ENCODE data around the gene SIGLECL1.

Gene SIGLECL1

DNA sequence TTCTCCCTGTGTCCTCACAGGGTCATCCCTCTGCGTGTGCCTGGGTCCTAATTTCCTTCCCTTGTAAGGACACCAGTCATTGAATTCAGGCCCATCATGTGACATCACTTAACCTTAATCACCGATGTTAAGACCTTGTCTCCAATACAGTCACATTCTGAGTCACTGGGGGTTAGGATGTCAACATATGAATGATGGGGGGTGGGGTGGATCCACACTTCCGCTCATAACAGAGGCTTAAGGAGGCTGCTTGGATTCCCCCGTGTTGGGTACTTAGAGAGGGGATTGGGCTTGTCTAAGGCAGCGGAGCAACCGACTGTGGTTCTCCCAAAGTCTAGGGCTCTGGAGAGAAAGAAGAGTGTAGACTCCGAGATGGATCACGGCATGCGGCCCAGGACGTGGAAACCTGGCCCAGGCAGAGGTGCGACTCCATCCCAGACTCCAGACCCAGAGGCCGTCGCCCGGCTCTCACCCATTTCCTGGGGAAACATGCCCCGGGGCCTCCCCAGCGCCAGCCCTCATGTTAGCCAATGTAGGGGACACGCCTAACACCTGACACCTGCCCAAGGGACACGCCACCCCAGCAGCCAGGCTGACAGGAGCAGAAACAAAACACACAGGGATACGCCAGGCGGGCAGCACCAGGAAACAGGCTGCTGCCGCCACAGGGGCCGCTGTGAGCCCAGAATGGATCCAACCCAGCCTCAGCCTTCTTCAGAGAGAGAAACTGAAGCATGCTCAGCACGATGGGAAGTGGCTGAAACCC, 43.5 kb downstream of the SIGLECL1 start:
- H3K9ac ChIP-seq (ENCODE audit: low read length) = no peak overlapping the region
- H3K36me3 ChIP-seq (replicated peaks; ENCODE audit: low read depth, low read length) = no peaks in the 10 kb centered on the region
- TF ChIP-seq, protein P1, sequence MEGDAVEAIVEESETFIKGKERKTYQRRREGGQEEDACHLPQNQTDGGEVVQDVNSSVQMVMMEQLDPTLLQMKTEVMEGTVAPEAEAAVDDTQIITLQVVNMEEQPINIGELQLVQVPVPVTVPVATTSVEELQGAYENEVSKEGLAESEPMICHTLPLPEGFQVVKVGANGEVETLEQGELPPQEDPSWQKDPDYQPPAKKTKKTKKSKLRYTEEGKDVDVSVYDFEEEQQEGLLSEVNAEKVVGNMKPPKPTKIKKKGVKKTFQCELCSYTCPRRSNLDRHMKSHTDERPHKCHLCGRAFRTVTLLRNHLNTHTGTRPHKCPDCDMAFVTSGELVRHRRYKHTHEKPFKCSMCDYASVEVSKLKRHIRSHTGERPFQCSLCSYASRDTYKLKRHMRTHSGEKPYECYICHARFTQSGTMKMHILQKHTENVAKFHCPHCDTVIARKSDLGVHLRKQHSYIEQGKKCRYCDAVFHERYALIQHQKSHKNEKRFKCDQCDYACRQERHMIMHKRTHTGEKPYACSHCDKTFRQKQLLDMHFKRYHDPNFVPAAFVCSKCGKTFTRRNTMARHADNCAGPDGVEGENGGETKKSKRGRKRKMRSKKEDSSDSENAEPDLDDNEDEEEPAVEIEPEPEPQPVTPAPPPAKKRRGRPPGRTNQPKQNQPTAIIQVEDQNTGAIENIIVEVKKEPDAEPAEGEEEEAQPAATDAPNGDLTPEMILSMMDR (IDR thresholded peaks at IDR 0.05; ENCODE audit: low read depth, low read length) = no peak
- TF ChIP-seq EZH2phosphoT487 (IDR thresholded peaks at IDR 0.05; ENCODE audit: low read depth) = no peak
- no peaks in the 10 kb centered on the region for H3K4me1 ChIP-seq (ENCODE audit: low read length)
- H3K9me3 ChIP-seq (ENCODE audit: insufficient read depth, low read length) = no peaks in the 10 kb centered on the region
- H3K4me2 ChIP-seq (ENCODE audit: low read length) = no peak overlapping the region
- H3K79me2 ChIP-seq (ENCODE audit: low read length) = no peaks in the 10 kb centered on the region
- no peak overlapping the region for H3K27ac ChIP-seq (ENCODE audit: low read length)
- no peak overlapping the region for H3K4me3 ChIP-seq (ENCODE audit: low read length)
- no peak overlapping the region for H2AFZ ChIP-seq (ENCODE audit: low read depth, low read length)
- H3K27me3 ChIP-seq (ENCODE audit: low read depth, low read length) = peaks cover 19% of the 10 kb centered on the region; the same call in 1 of the 2 replicates
- no peaks in the 10 kb centered on the region for H4K20me1 ChIP-seq (ENCODE audit: insufficient read depth, low read length)

DNA sequence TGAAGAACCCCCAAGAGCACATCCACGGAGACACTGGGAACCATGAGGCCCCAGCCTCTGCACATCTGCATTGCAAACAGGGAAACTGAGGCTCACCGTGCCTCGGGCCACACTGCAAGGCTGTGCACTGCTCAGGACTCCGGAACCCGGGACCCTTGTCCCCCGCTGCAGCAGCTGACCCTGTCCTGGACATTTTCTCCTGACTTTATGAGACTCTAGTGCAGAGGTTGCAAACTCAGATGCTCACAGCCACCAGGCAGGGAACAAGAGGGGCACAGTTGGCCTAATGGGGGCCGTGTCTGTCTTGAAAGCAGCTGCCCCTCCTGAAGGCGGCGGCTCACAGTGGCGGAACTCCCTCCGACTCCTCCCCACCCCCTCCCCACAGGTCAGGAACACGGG, 44.1 kb downstream of the SIGLECL1 start:
- Histone ChIP-seq H3K36me3 (replicated peaks; ENCODE audit: low read depth, low read length) (no peaks in the 10 kb centered on the region), H3K9me3 (ENCODE audit: insufficient read depth, low read length) (no peaks in the 10 kb centered on the region), H3K27me3 (ENCODE audit: low read depth, low read length) (peaks cover 15% of the 10 kb centered on the region; the same call in 1 of the 2 replicates), H2AFZ (ENCODE audit: low read depth, low read length) (no peak overlapping the region), H3K4me3 (ENCODE audit: low read length) (no peak overlapping the region), H3K9ac (ENCODE audit: low read length) (no peak overlapping the region), H3K4me2 (ENCODE audit: low read length) (no peak overlapping the region), H3K27ac (ENCODE audit: low read length) (no peak overlapping the region), H4K20me1 (ENCODE audit: insufficient read depth, low read length) (no peaks in the 10 kb centered on the region), H3K4me1 (ENCODE audit: low read length) (no peaks in the 10 kb centered on the region), H3K79me2 (ENCODE audit: low read length) (no peaks in the 10 kb centered on the region)
- TF ChIP-seq, protein P1 (IDR thresholded peaks at IDR 0.05; ENCODE audit: low read depth, low read length) = no peak

DNA sequence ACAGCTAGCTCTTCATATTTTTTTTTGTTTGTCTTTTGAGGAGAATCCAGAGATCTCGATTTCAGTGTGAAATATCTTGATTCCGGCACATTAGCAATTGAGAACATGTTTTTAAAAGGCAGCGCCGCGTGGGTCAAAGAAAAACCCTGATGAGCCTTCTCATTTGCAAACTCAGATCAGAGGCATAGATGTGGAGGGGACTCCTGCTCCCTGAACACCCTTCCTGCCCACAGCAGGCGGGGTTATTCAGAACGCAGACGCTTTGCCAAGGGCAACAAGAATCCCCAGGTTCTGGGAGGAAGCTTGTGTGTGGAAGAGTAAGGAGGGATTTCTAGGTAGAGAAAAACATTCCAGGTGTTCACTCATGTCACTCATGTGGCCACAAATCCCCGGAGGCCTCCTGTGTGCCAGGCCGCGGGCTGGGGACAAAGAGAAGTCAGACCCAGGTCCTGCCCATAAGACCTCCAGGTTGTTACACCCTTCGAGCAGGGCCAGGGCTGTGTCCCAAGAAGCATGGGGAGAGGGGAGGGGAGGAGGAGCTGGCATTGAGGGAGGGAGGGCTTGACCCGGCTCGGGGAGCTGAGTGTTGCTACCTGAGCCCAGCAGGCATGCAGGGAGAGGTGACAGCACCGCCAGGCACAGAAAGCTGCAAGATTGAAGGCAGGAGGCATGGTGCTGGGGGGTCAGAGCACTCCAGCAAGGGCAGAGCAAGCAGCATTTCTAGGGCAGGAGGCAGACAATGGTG, 44.7 kb downstream of the SIGLECL1 start:
- Histone ChIP-seq H3K27me3 (ENCODE audit: low read depth, low read length) (peaks cover 18% of the 10 kb centered on the region), H3K4me2 (ENCODE audit: low read length) (no peak overlapping the region), H3K9me3 (ENCODE audit: insufficient read depth, low read length) (no peaks in the 10 kb centered on the region), H2AFZ (ENCODE audit: low read depth, low read length) (no peak overlapping the region), H3K9ac (ENCODE audit: low read length) (no peak overlapping the region), H3K27ac (ENCODE audit: low read length) (no peak overlapping the region), H3K4me3 (ENCODE audit: low read length) (no peak overlapping the region), H3K36me3 (replicated peaks; ENCODE audit: low read depth, low read length) (no peaks in the 10 kb centered on the region), H3K79me2 (ENCODE audit: low read length) (no peaks in the 10 kb centered on the region), H4K20me1 (ENCODE audit: insufficient read depth, low read length) (no peaks in the 10 kb centered on the region), H3K4me1 (ENCODE audit: low read length) (no peaks in the 10 kb centered on the region)
- TF ChIP-seq EZH2phosphoT487 (IDR thresholded peaks at IDR 0.05; ENCODE audit: low read depth) = no peak
- TF ChIP-seq, protein P1 (IDR thresholded peaks at IDR 0.05; ENCODE audit: low read depth, low read length) = no peak

GRCh38 chr19:51296336-51297093, 45.6 kb downstream of the SIGLECL1 start:
- TF ChIP-seq EZH2phosphoT487 (IDR thresholded peaks at IDR 0.05; ENCODE audit: low read depth) = no peak
- TF ChIP-seq, protein P1 (IDR thresholded peaks at IDR 0.05; ENCODE audit: low read depth, low read length) = peak; percentile 41
- H3K27me3 ChIP-seq (ENCODE audit: low read depth, low read length) = peaks cover 24% of the 10 kb centered on the region
- no peaks in the 10 kb centered on the region for H3K79me2 ChIP-seq (ENCODE audit: low read length)
- no peak overlapping the region for H3K9ac ChIP-seq (ENCODE audit: low read length)
- no peak overlapping the region for H3K27ac ChIP-seq (ENCODE audit: low read length)
- H3K4me2 ChIP-seq (ENCODE audit: low read length) = no peak overlapping the region
- no peak overlapping the region for H3K4me3 ChIP-seq (ENCODE audit: low read length)
- H2AFZ ChIP-seq (ENCODE audit: low read depth, low read length) = no peak overlapping the region
- H3K4me1 ChIP-seq (ENCODE audit: low read length) = no peaks in the 10 kb centered on the region
- H3K36me3 ChIP-seq (replicated peaks; ENCODE audit: low read depth, low read length) = no peaks in the 10 kb centered on the region
- no peaks in the 10 kb centered on the region for H3K9me3 ChIP-seq (ENCODE audit: insufficient read depth, low read length)
- H4K20me1 ChIP-seq (ENCODE audit: insufficient read depth, low read length) = no peaks in the 10 kb centered on the region
